H4 (cell line): ENCODE measurements around the gene WNT7B. TPM values are rescaled to one million over a fixed set of nuclear protein-coding genes. Genes with fewer than 3 reads are reported as not detected.
"Not testable (repeated sequence)": the region's sequence is repeated elsewhere in the genome, so short reads cannot be mapped to it uniquely, and the experiment has no call there.

Experiments
- DNase-seq: peaks from one replicate; pipeline ENCODE4 v3.0.0-alpha.2; 2015; ENCODE audit warnings: low spot score
- total RNA-seq: library from RNA; depleted of rRNA; stranded (reverse); fragments of >200 nt; shearing (Covaris generic); gene quantifications from 2 replicates; pipeline ENCODE4 v1.2.3, GENCODE V29; 2014

WNT7B gene
- total RNA-seq, 1 experiment from 2014 or later = 0.66 TPM

- DNase-seq = no peak
These were observed 31.3 kb upstream of the WNT7B start for GRCh38 chr22:46008291-46008690.

DNA sequence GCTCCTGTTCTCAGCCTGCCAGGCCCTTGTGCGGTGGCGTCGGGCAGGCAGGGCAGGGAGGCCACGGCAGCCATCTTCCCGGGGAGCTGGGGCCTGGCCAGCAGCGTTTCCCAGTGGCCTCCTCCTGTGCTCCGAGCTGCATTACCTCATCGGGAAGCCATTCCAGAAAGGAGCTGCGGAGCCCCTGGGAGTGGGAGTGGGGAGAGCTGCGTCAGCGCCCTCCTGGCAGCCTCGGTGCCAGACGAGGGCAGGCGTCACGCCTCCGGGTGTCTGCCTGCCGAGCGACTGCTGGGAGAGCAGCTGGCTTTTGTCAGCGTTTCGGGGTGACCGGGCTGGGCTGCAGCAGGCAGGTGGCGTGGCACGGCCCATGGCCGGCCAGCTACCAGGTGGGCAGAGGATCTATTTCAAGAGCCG, 30.9 kb upstream of the WNT7B start:
- peak; percentile 97 for DNase-seq

GRCh38 chr22:46007003-46007847, 30.3 kb upstream of the WNT7B start:
- DNase-seq = peak; percentile 91

GRCh38 chr22:46006379-46007002, 29.5 kb upstream of the WNT7B start:
- peak; percentile 91 for DNase-seq

DNA sequence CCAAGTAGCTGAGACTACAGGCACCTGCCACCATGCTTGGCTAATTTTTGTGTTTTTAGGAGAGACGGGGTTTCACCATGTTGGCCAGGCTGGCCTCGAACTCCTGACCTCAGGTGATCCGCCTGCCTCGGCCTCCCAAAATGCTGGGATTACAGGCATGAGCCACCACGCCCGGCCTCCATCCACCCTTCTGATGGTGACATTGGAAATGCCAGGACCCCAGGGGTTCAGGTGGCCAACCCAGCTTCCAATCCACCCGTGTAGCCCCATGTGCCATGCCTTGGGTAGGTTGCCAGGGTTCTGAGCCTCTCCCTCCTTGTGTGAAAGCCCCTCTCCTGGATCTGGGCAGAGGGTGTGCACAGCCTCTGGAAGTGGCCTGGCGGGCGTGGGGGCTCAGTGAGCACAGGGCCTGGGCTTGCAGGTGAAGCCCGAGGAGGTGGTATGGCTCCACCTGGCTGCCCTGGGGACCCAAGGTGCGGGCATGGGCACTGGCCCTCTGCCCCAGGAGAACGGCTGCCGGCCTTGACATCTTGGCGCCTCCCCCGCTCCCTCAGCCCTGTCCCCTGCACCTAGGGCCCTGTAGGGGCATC, 28.2 kb upstream of the WNT7B start:
- DNase-seq = not testable (repeated sequence)

DNA sequence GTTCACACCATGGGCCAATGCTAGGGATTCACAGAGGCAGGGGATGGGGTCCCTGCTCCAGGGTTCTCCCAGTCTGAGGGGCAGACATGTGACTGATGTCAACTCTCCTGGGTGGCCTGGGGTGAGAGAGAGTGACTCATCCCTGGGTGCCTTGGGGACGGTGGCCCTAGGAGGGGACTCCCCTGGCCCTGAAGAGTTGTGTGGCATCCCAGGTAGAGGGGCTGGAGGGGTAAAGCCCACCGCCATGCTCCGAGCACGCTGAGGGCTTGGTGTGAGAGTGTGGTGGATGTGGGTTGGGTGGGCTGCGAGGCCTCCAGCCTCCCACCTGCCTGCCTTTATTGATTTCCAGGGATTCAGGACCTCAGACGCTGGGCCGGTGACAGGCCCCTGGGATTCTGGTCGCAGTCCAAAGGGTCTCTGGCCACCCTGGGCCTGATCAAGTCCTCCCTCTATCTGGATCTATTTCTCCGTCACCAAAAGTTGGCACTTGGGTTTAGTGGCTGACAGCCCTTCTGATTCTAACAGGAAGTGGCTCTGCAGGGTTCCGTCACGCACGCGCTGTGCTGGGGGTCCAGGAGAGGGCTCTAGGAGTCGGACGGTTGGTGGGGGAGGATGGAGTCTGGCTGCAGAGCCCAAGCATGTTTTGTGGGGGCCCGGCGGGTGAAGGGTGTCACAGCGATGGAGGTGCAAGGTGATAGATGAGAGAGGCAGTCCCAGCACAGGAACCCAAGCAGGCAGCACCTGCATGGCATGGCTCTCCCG, 27.3 kb upstream of the WNT7B start:
- no peak for DNase-seq

DNA sequence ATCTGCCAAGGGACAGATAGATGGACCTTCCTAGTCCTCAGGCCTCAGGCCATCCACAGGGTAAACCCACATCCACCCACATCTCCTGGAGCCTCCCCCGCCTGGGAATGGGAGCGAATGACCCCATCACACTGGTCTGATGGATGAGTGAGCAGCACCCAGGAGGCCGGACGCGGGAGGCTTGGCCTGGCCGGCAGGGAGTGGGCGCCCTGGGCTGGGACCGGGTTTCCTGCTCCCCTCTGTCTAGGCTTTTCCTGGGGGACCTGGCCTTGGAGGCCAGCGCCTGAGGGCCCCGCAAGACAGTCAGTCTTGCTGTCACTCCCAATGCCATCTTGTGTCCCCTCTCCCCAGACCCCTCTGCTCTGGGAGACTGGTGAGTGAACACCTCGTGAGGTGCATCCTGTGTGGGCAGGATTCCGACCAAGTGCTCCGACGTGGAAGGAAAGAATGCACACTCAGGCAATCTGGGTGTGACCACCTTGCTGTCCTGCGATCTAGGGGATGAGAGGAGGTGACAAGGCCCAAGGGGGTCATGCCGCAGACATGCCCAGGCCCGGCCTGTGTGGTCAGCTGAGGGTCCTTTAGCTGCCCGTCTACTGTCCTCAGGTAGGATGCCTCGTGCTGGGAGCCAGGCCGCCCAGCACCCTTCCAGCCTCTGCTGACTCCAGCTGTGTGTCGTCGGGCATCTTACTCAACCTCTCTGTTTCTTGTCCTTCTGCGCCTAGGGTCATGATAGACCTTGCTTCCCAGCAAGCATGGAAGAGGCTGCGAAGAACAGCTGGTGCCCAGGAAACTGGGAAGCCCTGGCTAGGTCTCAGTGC, 26.5 kb upstream of the WNT7B start:
- DNase-seq = no peak

DNA sequence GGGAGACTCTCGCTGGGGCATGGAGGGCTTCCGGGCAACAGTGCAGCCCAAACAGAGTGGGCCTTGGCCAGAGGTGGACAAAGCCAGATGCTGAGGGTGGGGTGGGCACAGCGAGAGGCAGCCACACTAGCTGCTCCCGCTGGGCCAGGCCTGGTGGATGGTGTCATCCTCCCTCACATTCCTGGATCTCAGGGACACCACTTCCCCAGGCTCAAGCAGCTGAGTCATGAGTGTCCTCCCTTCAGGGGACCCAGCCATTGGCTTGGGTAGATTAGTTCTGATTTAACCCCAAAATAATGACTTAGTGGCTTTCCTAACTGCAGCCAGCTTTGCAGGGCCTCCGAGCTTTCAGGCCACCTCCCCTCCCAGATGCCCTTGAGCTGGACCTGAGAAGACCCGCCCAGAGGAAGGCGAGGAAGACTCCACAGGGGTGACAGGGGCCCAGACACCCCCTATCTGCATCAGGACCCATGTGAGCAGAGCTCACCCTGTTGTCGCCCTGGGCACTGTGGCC, 25.9 kb upstream of the WNT7B start:
- DNase-seq = peak; percentile 56

GRCh38 chr22:46001426-46002106, 24.6 kb upstream of the WNT7B start:
- DNase-seq = no peak

GRCh38 chr22:46001046-46001425, 24.1 kb upstream of the WNT7B start:
- no peak for DNase-seq

- no peak for DNase-seq
These were observed 23.4 kb upstream of the WNT7B start for GRCh38 chr22:46000081-46001027.

- no peak for DNase-seq
These were observed 22.5 kb upstream of the WNT7B start for GRCh38 chr22:45999379-45999971.

GRCh38 chr22:45998638-45999378, 21.8 kb upstream of the WNT7B start:
- no peak for DNase-seq

DNA sequence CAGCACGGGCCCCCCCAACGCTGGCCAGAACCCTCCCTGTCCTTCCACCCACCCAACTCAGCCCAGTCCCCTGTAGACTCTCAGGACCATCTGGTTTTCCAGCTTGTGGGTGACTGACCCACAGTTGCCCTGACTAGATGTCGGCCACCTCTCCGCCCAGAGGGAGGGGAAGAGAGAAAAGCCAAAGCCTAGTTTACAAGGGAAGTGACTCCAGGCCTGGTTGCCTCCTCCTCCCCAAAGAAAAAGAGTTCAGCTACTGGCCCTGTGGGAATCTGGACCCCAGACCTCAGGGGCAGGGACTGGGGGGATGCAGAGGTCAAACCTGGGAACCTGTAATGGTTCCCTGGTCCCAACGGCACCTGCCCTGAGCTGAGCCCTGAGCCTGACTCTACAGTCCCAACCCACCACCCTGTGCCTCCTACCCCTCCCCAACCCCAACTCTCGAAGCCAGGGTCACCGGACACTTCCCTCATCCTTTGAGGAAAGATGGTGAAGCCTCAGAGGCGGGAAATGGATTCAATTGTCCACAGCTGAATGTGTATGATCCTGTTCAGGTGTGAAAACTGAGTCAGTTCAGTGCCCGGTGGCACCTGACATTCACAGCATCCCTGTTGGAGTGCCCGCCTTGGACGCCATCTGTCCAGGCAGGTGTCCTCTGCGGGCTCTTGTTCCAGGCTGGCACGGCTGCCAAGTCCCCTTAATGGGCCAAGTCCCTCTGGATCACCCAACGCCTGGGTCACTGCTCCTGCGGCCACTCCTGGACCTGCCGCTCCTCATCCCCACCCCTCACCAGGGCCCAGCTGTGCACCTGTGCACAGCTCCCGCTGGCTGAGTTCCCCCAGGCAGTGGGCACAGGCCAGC, 21.0 kb upstream of the WNT7B start:
- DNase-seq = peak; percentile 51

DNA sequence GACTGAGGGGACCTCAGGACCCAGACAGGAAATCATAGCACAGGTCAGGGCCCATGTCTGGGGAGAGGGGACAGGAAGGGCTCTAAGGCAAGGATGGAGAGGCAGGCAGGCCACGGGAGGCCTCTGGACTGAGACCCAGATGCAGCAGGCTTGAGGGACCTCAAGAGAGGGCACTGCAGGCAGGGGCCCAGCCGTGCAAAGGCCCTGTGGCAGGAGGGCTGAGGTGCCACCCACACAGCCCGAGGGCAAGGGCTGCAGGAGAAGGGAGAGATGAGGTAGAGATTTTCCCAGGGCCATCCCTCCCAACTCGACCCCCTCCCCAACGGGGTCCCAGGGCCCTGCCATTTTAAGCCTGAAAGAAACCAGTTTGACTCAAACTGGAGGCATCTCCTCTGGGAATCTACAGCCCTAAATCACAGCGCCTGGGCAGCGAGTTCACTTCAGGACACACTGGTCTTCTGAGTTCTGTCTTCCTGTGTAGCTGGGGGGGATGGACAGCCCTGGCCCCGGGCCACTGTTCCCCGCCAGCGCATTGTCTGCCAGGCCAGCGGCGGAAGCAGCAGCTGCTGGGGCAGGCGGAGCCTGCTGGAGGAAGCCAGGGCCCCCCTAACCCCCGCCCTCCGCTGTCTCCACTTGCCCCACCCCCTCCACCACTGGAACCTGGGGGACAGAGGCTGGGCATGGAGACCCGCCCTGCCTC, 20.3 kb upstream of the WNT7B start:
- DNase-seq = peak; percentile 93

DNA sequence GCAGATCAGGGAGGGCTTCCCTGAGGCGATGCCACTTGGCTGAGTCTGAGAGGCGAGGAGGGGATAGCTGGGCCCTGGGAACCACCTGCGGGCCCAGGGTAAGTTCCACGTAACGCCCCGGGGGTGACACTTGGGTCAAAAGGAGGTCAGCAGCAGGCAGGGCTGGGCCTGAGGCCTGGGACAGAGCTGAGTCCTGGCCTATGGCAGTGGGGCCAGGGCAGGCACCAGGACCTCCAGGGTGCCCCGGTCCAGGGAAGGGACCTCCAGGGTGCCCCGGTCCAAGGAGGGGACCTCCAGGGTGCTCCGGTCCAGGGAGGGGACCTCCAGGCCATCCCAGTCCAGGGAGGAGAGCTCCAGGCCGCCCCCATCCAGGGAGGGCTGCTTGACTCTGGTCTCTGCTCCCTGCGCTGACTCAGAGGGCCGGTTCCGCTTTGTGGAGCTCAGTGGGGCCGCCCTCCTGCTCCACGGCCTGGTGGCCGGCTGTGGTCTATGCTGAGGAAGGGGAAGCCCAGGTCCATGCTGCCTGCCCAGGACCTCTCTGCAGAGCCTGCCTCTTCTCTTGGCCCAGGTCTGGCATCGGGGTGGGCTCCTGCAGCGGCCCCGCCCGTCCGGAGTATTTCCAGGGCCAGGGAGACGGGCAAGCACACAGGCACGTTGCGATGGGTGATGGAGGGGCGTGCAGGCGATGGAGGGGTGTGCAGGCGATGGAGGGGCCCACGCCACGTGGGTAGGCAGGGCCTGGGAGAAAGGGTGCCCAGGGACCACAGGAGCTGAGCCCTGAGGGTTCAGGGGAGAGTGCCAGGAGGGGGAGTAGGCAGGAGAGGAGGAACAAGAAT, 19.5 kb upstream of the WNT7B start:
- no peak for DNase-seq
